Measurements from ENCODE around the gene RNU7-1.

RNU7-1 gene

GRCh38 chr12:6937481-6938352, 5.9 kb upstream of the RNU7-1 start:
- no peak for DNase-seq (ENCODE audit: low read depth, low spot score)

- no peak for DNase-seq (ENCODE audit: low read depth, low spot score)
Measured at GRCh38 chr12:6938353-6939190, 5.0 kb upstream of the RNU7-1 start.

GRCh38 chr12:6939191-6939540, 4.5 kb upstream of the RNU7-1 start:
- no peak for DNase-seq (ENCODE audit: low read depth, low spot score)

GRCh38 chr12:6941267-6941666, 2.3 kb upstream of the RNU7-1 start:
- no peak for DNase-seq (ENCODE audit: low read depth, low spot score)

- DNase-seq (ENCODE audit: low read depth, low spot score) = no peak
Measured at GRCh38 chr12:6941782-6942181, 1.8 kb upstream of the RNU7-1 start.

GRCh38 chr12:6942331-6942665, 1.3 kb upstream of the RNU7-1 start:
- DNase-seq (ENCODE audit: low read depth, low spot score) = no peak

GRCh38 chr12:6943389-6943721, 261 bp upstream of the RNU7-1 start:
- DNase-seq (ENCODE audit: low read depth, low spot score) = no peak

GRCh38 chr12:6944381-6945186, 968 bp downstream of the RNU7-1 start:
- DNase-seq (ENCODE audit: low read depth, low spot score) = no peak

GRCh38 chr12:6945613-6946012, 2.0 kb downstream of the RNU7-1 start:
- no peak for DNase-seq (ENCODE audit: low read depth, low spot score)

GRCh38 chr12:6946033-6946919, 2.7 kb downstream of the RNU7-1 start:
- no peak for DNase-seq (ENCODE audit: low read depth, low spot score)

GRCh38 chr12:6946920-6947374, 3.3 kb downstream of the RNU7-1 start:
- DNase-seq (ENCODE audit: low read depth, low spot score) = no peak

- DNase-seq (ENCODE audit: low read depth, low spot score) = no peak
Measured at GRCh38 chr12:6947615-6948014, 4.0 kb downstream of the RNU7-1 start.

GRCh38 chr12:6948873-6949594, 5.4 kb downstream of the RNU7-1 start:
- DNase-seq (ENCODE audit: low read depth, low spot score) = no peak

- no peak for DNase-seq (ENCODE audit: low read depth, low spot score)
Measured at GRCh38 chr12:6950401-6950801, 6.8 kb downstream of the RNU7-1 start.

GRCh38 chr12:6950811-6951540, 7.4 kb downstream of the RNU7-1 start, which contains the start of gene PTPN6:
TSS of gene PTPN6 (plus strand) at chr12:6951356. CDS start at chr12:6951513, 157 bp downstream.
- no peak for DNase-seq (ENCODE audit: low read depth, low spot score)

- no peak for DNase-seq (ENCODE audit: low read depth, low spot score)
Measured at GRCh38 chr12:6951551-6952120, 8.0 kb downstream of the RNU7-1 start.

- no peak for DNase-seq (ENCODE audit: low read depth, low spot score)
Measured at GRCh38 chr12:6952121-6952862, 8.7 kb downstream of the RNU7-1 start.

- DNase-seq (ENCODE audit: low read depth, low spot score) = no peak
Measured at GRCh38 chr12:6952863-6953441, 9.3 kb downstream of the RNU7-1 start.
